GM21825 (cell line): ENCODE results near the gene TTLL11.

ENCODE experiments used
- ATAC-seq: cut with Tn5 transposase; IDR thresholded peaks from one replicate; pipeline ENCODE4 v1.9.1; 2021; ENCODE audit warnings: mild to moderate bottlenecking, moderate library complexity; ENCODE audit not compliant: unreplicated experiment

Gene TTLL11

DNA sequence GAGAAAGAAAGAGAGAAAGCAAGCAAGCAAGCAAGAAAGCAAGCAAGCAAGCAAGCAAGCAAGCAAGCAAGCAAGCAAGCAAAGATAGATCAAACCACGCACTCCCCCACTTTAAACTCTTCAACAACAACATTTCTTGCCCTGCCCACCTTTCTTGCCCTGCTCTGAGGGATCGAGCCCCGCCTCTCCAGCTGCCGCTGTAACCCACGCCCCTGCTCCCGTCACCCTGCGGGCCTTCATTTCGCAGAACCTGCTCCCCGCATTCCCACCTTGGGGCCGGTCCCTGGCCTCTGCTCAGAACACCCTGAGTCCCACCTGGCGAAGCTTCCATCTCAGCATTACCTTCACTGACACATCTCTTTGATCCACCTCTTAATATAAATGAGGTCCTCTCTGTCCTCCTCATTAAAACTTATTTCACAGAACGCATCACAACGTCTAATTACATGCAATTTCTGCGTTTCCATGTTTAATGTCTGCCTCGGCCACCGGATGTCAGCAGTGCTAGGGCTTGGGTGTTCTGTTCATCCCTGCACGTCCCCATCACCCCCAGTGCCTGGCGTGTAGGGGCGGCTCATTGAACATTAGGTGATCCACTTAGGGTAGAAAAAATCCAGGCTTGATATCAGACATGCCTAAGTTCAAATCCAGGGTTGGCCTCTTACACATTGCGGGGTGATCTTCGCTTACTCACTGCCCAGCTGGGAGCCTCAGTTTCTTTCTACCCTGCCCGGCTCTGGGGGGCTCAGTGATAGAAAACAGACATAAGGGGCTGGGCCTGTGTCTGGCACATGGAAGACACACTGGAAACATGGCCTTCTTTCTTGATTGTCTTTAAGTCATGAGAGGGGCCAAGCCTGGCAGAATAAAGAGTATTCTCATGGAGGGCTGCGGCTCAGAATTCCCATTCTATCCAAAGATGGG, 254.1 kb downstream of the TTLL11 start:
- ATAC-seq, result no peak

- ATAC-seq, result no peak
Observed at GRCh38 chr9:121837113-121837961, 255.8 kb downstream of the TTLL11 start.

- no peak for ATAC-seq
Observed at GRCh38 chr9:121836366-121836885, 256.7 kb downstream of the TTLL11 start.

DNA sequence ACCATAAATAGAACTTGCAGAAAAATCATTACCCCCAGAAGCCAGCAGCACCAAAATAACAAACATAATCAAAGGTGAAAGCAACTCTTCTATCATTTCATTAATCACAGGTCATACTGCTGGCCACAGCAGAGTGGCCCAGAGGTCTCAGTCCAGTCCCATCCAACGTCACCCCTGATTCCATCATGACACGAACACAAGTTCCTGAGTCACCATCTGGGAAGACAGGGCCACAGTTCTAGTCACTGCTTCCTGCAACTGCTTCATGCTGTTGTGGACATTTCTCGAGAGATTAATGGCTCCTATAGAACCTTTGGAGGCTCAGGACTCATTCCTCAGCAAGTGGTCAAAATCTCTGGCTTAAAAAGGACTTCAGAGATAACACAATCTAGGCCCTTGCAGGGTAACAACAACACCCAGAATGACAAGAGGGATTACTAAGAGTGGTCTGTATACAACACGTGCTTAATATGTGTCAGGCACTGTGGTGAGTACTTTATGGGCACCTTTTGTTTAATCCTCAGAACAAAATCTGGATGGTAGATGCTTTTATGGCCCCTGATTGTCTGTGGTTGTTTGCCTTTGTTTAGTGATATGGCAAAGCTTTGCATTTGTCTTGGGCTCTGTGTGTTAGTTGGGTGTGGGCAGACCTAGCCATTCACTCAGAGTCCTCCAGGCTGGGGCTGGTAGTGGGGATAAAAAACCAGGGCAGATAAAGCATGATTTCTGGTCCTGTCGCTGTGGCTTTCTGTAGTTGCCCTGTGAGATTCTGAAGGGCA, 257.3 kb downstream of the TTLL11 start:
- no peak for ATAC-seq

- ATAC-seq, result no peak
Observed at GRCh38 chr9:121833061-121833460, 260.0 kb downstream of the TTLL11 start.

GRCh38 chr9:121831869-121832268, 261.2 kb downstream of the TTLL11 start:
- ATAC-seq, result no peak

GRCh38 chr9:121830441-121831140, 262.5 kb downstream of the TTLL11 start:
- ATAC-seq, result no peak

GRCh38 chr9:121827251-121827967, 265.7 kb downstream of the TTLL11 start:
- ATAC-seq, result no peak

GRCh38 chr9:121826711-121827110, 266.4 kb downstream of the TTLL11 start:
- ATAC-seq, result no peak

DNA sequence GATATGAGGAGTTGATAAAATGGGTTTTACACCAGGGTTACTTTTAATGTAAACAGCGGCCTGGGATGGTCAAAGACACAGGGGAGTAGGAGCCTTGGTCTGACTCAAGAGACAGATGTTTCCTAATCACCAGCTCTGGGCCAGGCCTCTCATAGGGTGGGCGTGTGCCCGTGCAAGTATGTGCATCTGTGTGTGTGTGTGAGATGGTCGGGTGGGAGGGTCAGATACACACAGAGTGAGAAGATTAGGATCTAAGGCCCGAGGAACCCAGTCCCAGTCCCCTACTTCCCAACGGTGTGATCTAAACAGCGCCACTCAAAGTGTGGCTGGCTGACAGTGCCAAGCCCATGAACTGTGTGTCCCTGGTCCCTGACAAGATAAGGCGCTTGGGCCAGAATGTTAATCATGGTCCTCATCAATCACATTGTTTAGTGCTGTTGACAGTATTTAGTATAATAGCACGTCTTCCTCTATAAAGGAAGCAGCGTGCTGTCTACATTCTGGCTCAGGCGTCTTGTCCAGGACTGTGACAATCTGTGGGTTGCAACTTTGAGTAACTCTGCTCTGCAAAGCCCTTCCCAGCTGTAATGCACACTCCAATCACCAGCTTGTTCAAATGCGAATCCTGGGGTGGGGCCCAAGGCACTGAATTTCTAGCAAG, 267.9 kb downstream of the TTLL11 start:
- no peak for ATAC-seq

DNA sequence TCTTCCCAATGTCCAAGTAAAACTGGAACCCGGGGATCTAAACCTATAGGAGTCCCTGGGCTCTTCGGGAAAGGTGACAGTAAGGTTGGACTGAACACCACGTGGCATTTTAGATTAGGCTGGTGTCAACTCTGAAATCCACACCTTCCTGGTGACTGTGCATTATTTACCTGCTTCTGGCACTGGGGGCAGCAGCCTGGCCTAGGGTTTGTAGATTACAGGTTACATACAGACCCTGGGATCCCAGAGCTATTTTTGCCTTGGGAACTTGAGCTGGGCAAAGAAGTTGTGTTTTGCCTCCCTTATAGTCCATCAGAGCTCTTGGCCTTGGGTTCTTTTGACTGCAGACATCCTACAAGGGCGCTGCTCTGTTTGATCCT, 268.5 kb downstream of the TTLL11 start:
- ATAC-seq, result no peak

GRCh38 chr9:121823451-121824169, 269.5 kb downstream of the TTLL11 start:
- ATAC-seq, result no peak

GRCh38 chr9:121822093-121823085, 270.7 kb downstream of the TTLL11 start:
- no peak for ATAC-seq

DNA sequence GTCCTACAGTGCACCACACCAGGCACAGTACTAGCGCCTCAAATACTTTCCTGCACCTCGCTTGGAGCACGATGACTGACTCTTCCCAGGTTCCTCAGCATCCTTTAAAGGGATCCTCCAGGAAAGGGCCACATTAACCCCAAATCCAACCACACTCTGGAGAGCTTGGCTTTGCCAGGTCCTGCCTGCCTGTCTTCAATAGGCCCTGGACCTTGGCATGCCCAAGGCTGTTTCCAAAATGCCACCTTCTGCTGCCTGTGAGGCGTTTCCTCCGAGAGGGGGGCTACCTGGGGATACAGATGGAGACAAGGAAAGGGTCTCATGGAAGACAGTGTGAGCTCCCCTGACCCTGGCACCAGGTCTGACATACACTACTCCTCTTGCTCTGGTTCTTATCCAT, 271.8 kb downstream of the TTLL11 start:
- ATAC-seq, result no peak

- ATAC-seq, result no peak
Observed at GRCh38 chr9:121820286-121821005, 272.7 kb downstream of the TTLL11 start.

- ATAC-seq, result no peak
Observed at GRCh38 chr9:121819428-121820231, 273.5 kb downstream of the TTLL11 start.
